K562 (cell line): Measurements from ENCODE around the gene CA7. TPM values are rescaled to one million over a fixed set of nuclear protein-coding genes. Genes with fewer than 3 reads are reported as not detected.

Source experiments
- ESRRB ChIP-seq: fragments of 250-450 bp; sonication (Bioruptor Pico); IDR thresholded peaks from 2 replicates; pipeline ENCODE4 v1.5.0; 2020; ENCODE audit warnings: mild to moderate bottlenecking, moderate library complexity, borderline replicate concordance
- HDAC3 ChIP-seq: fragments of 450-650 bp; IDR thresholded peaks from 2 replicates; pipeline ENCODE4 v1.6.1; 2018; ENCODE audit warnings: borderline replicate concordance, mild to moderate bottlenecking, moderate library complexity; ENCODE audit not compliant: partially characterized antibody
- HOXB6 ChIP-seq: fragments of 250-450 bp; sonication (Bioruptor Pico); IDR thresholded peaks from 2 replicates; pipeline ENCODE4 v1.5.1; 2022; ENCODE audit warnings: mild to moderate bottlenecking, borderline replicate concordance
- NCOA2 ChIP-seq, 2 experiments: fragments of 450-650 bp; IDR thresholded peaks; 2 replicates each; pipeline ENCODE4 v1.6.1; 2018; ENCODE audit warnings: mild to moderate bottlenecking in 2 of 2, moderate library complexity in 1 of 2; ENCODE audit not compliant: partially characterized antibody in 2 of 2
- NELFE ChIP-seq: IDR thresholded peaks from 2 replicates; pipeline ENCODE4 v1.6.1; 2011; ENCODE audit warnings: mild to moderate bottlenecking; ENCODE audit not compliant: insufficient read depth, insufficient read length
- RBFOX2 ChIP-seq: fragments of 200-400 bp; formaldehyde crosslinking; IDR thresholded peaks from 2 replicates; pipeline ENCODE4 v1.6.1; 2017; ENCODE audit warnings: low read depth, mild to moderate bottlenecking, low read length, moderate library complexity
- RUNX1 ChIP-seq: sonication (generic); IDR thresholded peaks from 2 replicates; pipeline ENCODE4 v1.6.1; 2016; ENCODE audit warnings: antibody characterized with exemption, low read depth
- SMAD1 ChIP-seq: fragments of 150-350 bp; IDR thresholded peaks from 2 replicates; pipeline ENCODE4 v1.6.1; 2014; ENCODE audit warnings: low read length, low read depth; ENCODE audit not compliant: partially characterized antibody
- SP1 ChIP-seq: sonication (generic); formaldehyde crosslinking; IDR thresholded peaks from 2 replicates; pipeline ENCODE4 v1.8.1; 2022; ENCODE audit warnings: mild to moderate bottlenecking, missing genetic modification reagents
- SRSF9 ChIP-seq: fragments of 200-400 bp; formaldehyde crosslinking; IDR thresholded peaks from 2 replicates; pipeline ENCODE4 v1.6.1; 2017; ENCODE audit warnings: low read depth, low read length, borderline replicate concordance
- YBX1 ChIP-seq: fragments of 450-650 bp; IDR thresholded peaks from 2 replicates; pipeline ENCODE4 v1.7.1; 2016; ENCODE audit warnings: mild to moderate bottlenecking
- ZBTB1 ChIP-seq: sonication (generic); formaldehyde crosslinking; IDR thresholded peaks from 2 replicates; pipeline ENCODE4 v1.8.1; 2023; ENCODE audit warnings: missing genetic modification reagents, low read depth, mild to moderate bottlenecking, borderline replicate concordance
- ZNF436 ChIP-seq: fragments of 250-450, 450-650 bp; sonication (Bioruptor Pico); formaldehyde crosslinking; IDR thresholded peaks from 2 replicates; pipeline ENCODE4 v1.7.0; 2020; ENCODE audit warnings: mild to moderate bottlenecking
- ZNF79 ChIP-seq: fragments of 250-450 bp; sonication (Bioruptor Pico); IDR thresholded peaks from 2 replicates; pipeline ENCODE4 v1.4.0; 2020; ENCODE audit warnings: low read depth, mild to moderate bottlenecking, moderate library complexity
- polyA plus RNA-seq, 8 experiments: library from polyadenylated mRNA; depleted of rRNA in 4 of 8; stranded (reverse) in 5 of 8; unstranded in 3 of 8; fragments of >200 nt; fragmentation: Nextera tagmentation in 2 of 8; fragmentation: Illumina TruSeq in 1 of 8; extraction: Ambion mirVana in 2 of 8; extraction: Trizol in 1 of 8; gene quantifications; 2 replicates each; pipeline versions ENCODE4 v1.2.1 to v1.2.3, GENCODE V29; 2011 to 2014; ENCODE audit warnings: inconsistent platforms in 1 of 8, missing spikeins in 1 of 8
- total RNA-seq, 7 experiments: library from RNA; depleted of rRNA in 6 of 7; stranded (reverse); fragments of >200 nt in 6 of 7; fragmentation: Illumina TruSeq in 2 of 7; extraction: Trizol in 2 of 7; gene quantifications; 2 replicates each; pipeline versions ENCODE4 v1.2.1 to v1.2.3, GENCODE V29; 2011 to 2021; ENCODE audit warnings: low replicate concordance in 1 of 7
- TF ChIP-seq, protein P1 (sequence below): IDR thresholded peaks from 2 replicates; pipeline ENCODE4 v1.6.1; 2011; ENCODE audit warnings: borderline replicate concordance, low read depth, mild to moderate bottlenecking, moderate library complexity, low read length; ENCODE audit not compliant: insufficient read depth, poor library complexity, severe bottlenecking
- TF ChIP-seq, protein P2 (sequence below): fragments of 250-450 bp; sonication (Bioruptor Pico); IDR thresholded peaks from 2 replicates; pipeline ENCODE4 v1.4.0; 2020; ENCODE audit warnings: mild to moderate bottlenecking
- TF ChIP-seq, protein P3 (sequence below): sonication (generic); formaldehyde crosslinking; IDR thresholded peaks from 2 replicates; pipeline ENCODE4 v1.8.1; 2023; ENCODE audit warnings: mild to moderate bottlenecking, missing genetic modification reagents

CA7 gene
- total and polyA plus RNA-seq, 9 of the 15 experiments (the other 6 are each of a cell fraction or from before 2014, with no cell fraction given) = 0.03 to 0.07 (median 0.05) TPM; not detected in 5

DNA sequence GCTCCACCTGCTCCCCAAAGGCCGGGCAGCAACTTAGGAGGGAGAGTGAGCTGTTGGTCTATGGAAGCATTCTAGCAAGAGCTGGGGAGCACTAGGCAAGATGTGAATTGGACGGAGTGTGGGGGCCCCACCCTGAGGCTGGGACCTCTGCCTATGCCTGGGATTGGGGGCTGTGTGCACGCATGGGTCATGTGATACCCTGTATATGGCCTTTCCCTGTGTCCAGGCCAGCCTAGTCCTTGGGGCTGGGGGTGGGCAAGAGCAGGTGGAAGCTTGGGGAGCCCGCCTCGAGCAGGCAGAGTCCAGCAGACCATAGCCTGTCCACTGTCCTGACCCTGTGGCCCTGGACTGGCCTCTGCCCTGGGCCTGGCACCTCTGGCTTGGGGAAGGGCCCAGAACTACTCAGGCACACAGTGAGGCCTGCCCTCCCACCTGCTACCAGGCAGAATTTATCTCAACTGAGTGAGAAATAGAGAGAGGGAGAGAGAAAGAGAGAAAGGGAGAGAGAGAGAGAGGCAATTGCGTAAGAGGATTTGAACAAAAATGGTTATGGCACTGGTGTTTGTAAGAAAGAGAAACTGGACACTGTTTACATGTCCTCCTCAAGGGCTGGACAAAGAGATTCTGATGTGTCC, 55.2 kb downstream of the CA7 start (continued):
- TF ChIP-seq ZNF79 (no peak), ZBTB1 (no peak), RBFOX2 (no peak), YBX1 (no peak), RUNX1 (no peak), SRSF9 (no peak), ESRRB (CRISPR knock-in tag) (no peak; the same call in 1 of the 2 replicates), NELFE (no peak), ZNF436 (CRISPR knock-in tag) (no peak), HDAC3 (no peak), HOXB6 (no peak), SP1 (no peak), SMAD1 (no peak), NCOA2 (IDR thresholded peaks at IDR 0.05; ENCODE audit: partially characterized antibody in 2 of 2) (no peak)
- TF ChIP-seq, protein P1, sequence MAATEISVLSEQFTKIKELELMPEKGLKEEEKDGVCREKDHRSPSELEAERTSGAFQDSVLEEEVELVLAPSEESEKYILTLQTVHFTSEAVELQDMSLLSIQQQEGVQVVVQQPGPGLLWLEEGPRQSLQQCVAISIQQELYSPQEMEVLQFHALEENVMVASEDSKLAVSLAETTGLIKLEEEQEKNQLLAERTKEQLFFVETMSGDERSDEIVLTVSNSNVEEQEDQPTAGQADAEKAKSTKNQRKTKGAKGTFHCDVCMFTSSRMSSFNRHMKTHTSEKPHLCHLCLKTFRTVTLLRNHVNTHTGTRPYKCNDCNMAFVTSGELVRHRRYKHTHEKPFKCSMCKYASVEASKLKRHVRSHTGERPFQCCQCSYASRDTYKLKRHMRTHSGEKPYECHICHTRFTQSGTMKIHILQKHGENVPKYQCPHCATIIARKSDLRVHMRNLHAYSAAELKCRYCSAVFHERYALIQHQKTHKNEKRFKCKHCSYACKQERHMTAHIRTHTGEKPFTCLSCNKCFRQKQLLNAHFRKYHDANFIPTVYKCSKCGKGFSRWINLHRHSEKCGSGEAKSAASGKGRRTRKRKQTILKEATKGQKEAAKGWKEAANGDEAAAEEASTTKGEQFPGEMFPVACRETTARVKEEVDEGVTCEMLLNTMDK = no peak
- TF ChIP-seq, protein P2, sequence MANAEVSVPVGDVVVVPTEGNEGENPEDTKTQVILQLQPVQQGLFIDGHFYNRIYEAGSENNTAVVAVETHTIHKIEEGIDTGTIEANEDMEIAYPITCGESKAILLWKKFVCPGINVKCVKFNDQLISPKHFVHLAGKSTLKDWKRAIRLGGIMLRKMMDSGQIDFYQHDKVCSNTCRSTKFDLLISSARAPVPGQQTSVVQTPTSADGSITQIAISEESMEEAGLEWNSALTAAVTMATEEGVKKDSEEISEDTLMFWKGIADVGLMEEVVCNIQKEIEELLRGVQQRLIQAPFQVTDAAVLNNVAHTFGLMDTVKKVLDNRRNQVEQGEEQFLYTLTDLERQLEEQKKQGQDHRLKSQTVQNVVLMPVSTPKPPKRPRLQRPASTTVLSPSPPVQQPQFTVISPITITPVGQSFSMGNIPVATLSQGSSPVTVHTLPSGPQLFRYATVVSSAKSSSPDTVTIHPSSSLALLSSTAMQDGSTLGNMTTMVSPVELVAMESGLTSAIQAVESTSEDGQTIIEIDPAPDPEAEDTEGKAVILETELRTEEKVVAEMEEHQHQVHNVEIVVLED (CRISPR knock-in tag) = no peak
- TF ChIP-seq, protein P3, sequence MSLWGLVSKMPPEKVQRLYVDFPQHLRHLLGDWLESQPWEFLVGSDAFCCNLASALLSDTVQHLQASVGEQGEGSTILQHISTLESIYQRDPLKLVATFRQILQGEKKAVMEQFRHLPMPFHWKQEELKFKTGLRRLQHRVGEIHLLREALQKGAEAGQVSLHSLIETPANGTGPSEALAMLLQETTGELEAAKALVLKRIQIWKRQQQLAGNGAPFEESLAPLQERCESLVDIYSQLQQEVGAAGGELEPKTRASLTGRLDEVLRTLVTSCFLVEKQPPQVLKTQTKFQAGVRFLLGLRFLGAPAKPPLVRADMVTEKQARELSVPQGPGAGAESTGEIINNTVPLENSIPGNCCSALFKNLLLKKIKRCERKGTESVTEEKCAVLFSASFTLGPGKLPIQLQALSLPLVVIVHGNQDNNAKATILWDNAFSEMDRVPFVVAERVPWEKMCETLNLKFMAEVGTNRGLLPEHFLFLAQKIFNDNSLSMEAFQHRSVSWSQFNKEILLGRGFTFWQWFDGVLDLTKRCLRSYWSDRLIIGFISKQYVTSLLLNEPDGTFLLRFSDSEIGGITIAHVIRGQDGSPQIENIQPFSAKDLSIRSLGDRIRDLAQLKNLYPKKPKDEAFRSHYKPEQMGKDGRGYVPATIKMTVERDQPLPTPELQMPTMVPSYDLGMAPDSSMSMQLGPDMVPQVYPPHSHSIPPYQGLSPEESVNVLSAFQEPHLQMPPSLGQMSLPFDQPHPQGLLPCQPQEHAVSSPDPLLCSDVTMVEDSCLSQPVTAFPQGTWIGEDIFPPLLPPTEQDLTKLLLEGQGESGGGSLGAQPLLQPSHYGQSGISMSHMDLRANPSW = no peak
